Common myeloid progenitor, CD34-positive (primary cell): ENCODE data around the gene DHH.

Experiments used
- CTCF ChIA-PET: fragments of 350-600 bp; sonication (Branson Sonifier 250); formaldehyde crosslinking; loops from one replicate; lab custom pipeline; 2021; ENCODE audit warnings: antibody characterized with exemption; lab: Charles Lee
- POLR2A ChIA-PET: fragments of 350-600 bp; sonication (Branson Sonifier 250); formaldehyde crosslinking; loops from one replicate; lab custom pipeline; 2021; ENCODE audit warnings: antibody characterized with exemption; lab: Charles Lee
- DNase-seq, 3 donors: peaks; one replicate each; pipeline versions ENCODE4 v3.0.0 to v3.0.0-alpha.2; 2013
- H3K27ac ChIP-seq, 2 experiments: 1 replicate in 1 of 2; 2 replicates in 1 of 2; pipeline ENCODE4 v1.7.0; 2013; ENCODE audit warnings: inconsistent platforms in 2 of 2, low read length in 2 of 2, mild to moderate bottlenecking in 2 of 2, low read depth in 1 of 2, moderate library complexity in 1 of 2; ENCODE audit not compliant: severe bottlenecking in 2 of 2, insufficient read depth in 1 of 2, poor library complexity in 1 of 2
- H3K27me3 ChIP-seq, 5 experiments: replicated peaks in 2 of 5; 1 replicate in 3 of 5; 2 replicates in 2 of 5; pipeline versions ENCODE4 v1.6.1 to v1.7.0; 2013; ENCODE audit warnings: low read length in 4 of 5, mild to moderate bottlenecking in 2 of 5, moderate library complexity in 2 of 5, inconsistent platforms in 1 of 5; ENCODE audit not compliant: insufficient read depth in 5 of 5, control insufficient read depth in 4 of 5
- H3K36me3 ChIP-seq, 4 experiments: 1 replicate in 2 of 4; 2 replicates in 2 of 4; pipeline versions ENCODE4 v1.6.1 to v1.7.0; 2013; ENCODE audit warnings: low read length in 3 of 4, control low read depth in 1 of 4, mild to moderate bottlenecking in 1 of 4; ENCODE audit not compliant: control insufficient read depth in 4 of 4, insufficient read depth in 4 of 4
- H3K4me1 ChIP-seq, 4 experiments: 1 replicate in 3 of 4; 2 replicates in 1 of 4; pipeline versions ENCODE4 v1.6.1 to v1.7.1; 2013; ENCODE audit warnings: low read length in 3 of 4, mild to moderate bottlenecking in 3 of 4, control low read depth in 1 of 4, inconsistent platforms in 1 of 4, moderate library complexity in 1 of 4; ENCODE audit not compliant: control insufficient read depth in 4 of 4, insufficient read depth in 4 of 4; ENCODE audit errors: control extremely low read depth in 1 of 4
- H3K4me3 ChIP-seq, 7 experiments: 1 replicate in 4 of 7; 2 replicates in 3 of 7; pipeline versions ENCODE4 v1.5.1 to v1.7.0; 2013; ENCODE audit warnings: mild to moderate bottlenecking in 7 of 7, low read length in 6 of 7, moderate library complexity in 6 of 7, inconsistent platforms in 2 of 7, low read depth in 2 of 7, control low read depth in 1 of 7; ENCODE audit not compliant: insufficient read depth in 4 of 7, control insufficient read depth in 1 of 7; ENCODE audit errors: extremely low read depth in 1 of 7
- H3K9me3 ChIP-seq, 5 experiments: 1 replicate in 4 of 5; 2 replicates in 1 of 5; pipeline versions ENCODE4 v1.6.1 to v1.7.1; 2013; ENCODE audit warnings: low read length in 4 of 5, mild to moderate bottlenecking in 2 of 5, inconsistent platforms in 1 of 5, low read depth in 1 of 5, moderate library complexity in 1 of 5; ENCODE audit not compliant: control insufficient read depth in 4 of 5, insufficient read depth in 2 of 5; ENCODE audit errors: control extremely low read depth in 1 of 5
- WGBS: methylation state at CpG from one replicate; pipeline ENCODE4 v1.1.5; 2013; ENCODE audit not compliant: insufficient coverage; 5-methylcytosine and 5-hydroxymethylcytosine counted together

Gene DHH

DNA sequence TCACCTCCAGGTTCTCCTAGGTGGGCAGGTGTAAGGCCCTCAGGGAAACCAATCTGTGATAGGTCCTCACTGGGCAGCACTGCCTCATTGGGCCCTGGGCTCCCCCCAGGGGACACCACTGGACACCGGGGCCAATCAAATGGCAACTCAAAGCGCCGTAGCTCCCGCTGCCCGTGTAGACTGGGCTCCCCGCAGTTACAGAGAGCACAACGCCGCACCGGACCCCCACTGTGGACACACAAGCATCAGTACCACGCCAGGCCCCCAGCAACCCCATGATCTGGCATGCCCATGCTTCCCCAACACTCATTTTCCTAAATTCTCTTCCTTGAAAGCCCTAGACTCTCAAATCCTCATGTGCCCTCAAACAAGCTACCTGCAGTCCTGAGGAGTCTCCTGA, 40.1 kb downstream of the DHH start:
- H3K4me3 ChIP-seq, result no peak overlapping the region
- WGBS, result 97% methylated on average over 10 of the region's 10 CpGs
- POLR2A ChIA-PET, result no interaction called here

GRCh38 chr12:49054096-49054495, 40.5 kb downstream of the DHH start:
- Histone ChIP-seq H3K36me3 (peaks cover 13 to 66% (median 55%) of the 10 kb centered on the region in 4 experiments), H3K27me3 (no peaks in the 10 kb centered on the region), H3K27ac (no peak overlapping the region), H3K9me3 (no peaks in the 10 kb centered on the region), H3K4me3 (no peak overlapping the region), H3K4me1 (peaks cover 31 to 41% (median 39%) of the 10 kb centered on the region in 4 experiments)
- ChIA-PET POLR2A (no interaction called here), CTCF (interaction anchor here (0.8 to 4.9 kb wide), 4 partner anchors 9 to 23 kb away, joined by 3 to 38 read pairs (median 6); no protein-coding TSS in a partner anchor)
- DNase-seq, result no peak
- WGBS, result 86% methylated on average over 3 of the region's 5 CpGs

More for the DNA sequence above, 40.1 kb downstream of the DHH start:
- DNase-seq, result no peak
- H3K4me1 ChIP-seq, result peaks cover 31 to 44% (median 42%) of the 10 kb centered on the region in 4 experiments
- H3K36me3 ChIP-seq, result peaks cover 11 to 61% (median 52%) of the 10 kb centered on the region in 4 experiments
- CTCF ChIA-PET, result interaction anchor here (0.8 to 4.9 kb wide), 7 partner anchors 9 to 35 kb away, joined by 3 to 38 read pairs (median 3); no protein-coding TSS in a partner anchor
- no peak overlapping the region for H3K27ac ChIP-seq
- no peaks in the 10 kb centered on the region for H3K27me3 ChIP-seq
- no peaks in the 10 kb centered on the region for H3K9me3 ChIP-seq

DNA sequence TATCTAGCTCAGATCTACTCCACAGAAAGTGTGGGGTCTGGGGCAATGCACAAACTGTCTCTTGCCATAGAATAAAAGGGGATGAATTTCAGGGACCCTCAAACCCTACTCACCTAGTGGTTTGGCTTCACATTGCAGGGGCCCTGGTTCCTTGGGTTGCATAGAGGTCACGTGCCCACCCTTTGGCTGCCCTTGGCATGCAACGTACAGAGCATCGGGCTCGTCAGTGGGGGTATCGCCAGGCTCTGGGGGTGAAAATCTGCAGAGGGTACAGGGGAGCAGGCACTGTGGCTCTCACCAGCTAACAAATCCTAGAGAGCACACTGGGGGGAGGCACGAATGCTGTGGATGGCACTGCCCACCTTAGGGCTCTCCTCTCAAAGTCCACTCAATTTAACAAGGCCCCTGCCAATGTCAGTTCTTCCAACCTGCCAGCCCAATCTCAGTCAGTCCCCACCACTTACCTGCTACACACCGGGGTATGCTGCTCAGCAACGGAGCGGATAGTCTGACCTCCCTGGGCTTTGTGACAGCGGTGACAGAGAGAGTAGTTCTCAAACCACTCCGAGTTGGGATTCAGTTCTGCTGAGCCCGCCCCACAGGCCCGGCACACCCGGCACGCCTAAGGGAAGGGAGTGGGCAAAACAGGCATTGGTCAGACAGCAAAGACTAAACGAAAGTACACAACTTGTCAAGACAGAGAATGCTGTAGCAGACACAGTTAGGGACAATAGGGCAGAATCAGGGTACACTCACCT, 42.0 kb downstream of the DHH start:
- over 99% methylated on average over 14 of the region's 16 CpGs for WGBS
- H3K27ac ChIP-seq, result no peak overlapping the region
- no peak for DNase-seq
- no peaks in the 10 kb centered on the region for H3K9me3 ChIP-seq
- ChIA-PET POLR2A (no interaction called here), CTCF (interaction anchor here (1.3 to 1.6 kb wide), 2 partner anchors 9 to 11 kb away, joined by 3 to 5 read pairs; no protein-coding TSS in a partner anchor)
- H3K4me3 ChIP-seq, result no peak overlapping the region
- H3K4me1 ChIP-seq, result peaks cover 20 to 27% (median 24%) of the 10 kb centered on the region in 4 experiments
- H3K27me3 ChIP-seq, result no peaks in the 10 kb centered on the region
- H3K36me3 ChIP-seq, result peaks cover 24 to 78% (median 69%) of the 10 kb centered on the region in 4 experiments

- ChIA-PET POLR2A (no interaction called here), CTCF (interaction anchor here (1.3 kb wide), 1 partner anchor 9 kb away, joined by 3 read pairs; no protein-coding TSS in a partner anchor)
- Histone ChIP-seq H3K9me3 (no peaks in the 10 kb centered on the region), H3K27ac (no peak overlapping the region), H3K36me3 (peaks cover 24 to 83% (median 74%) of the 10 kb centered on the region in 4 experiments), H3K4me1 (peaks cover 15 to 19% (median 17%) of the 10 kb centered on the region in 4 experiments), H3K4me3 (no peak overlapping the region), H3K27me3 (no peaks in the 10 kb centered on the region)
- DNase-seq, result no peak
- WGBS, result 98% methylated on average over 19 of the region's 20 CpGs
These were observed 42.7 kb downstream of the DHH start for GRCh38 chr12:49051777-49052438.

DNA sequence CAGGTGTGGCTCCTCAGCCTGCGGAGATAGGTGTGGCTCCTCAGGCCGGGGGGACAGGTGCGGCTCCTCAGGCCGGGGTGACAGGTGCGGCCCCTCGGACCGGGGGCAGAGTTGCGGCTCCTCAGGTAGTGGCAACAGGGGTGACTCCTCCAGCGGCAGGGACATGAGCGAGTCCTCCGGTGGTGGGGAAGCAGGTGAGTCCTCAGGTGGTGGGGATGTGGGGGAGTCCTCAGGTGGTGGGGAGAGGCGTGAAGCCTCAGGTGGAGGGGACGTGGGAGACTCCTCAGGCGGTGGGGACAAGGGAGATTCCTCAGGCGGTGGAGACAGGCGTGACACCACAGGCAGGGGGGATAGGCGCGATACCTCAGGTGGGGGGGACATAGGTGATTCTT, 43.2 kb downstream of the DHH start:
- ChIA-PET CTCF (interaction anchor here (1.1 kb wide), 1 partner anchor 54 kb away, joined by 6 read pairs; no protein-coding TSS in a partner anchor), POLR2A (no interaction called here)
- peaks cover 24 to 88% (median 79%) of the 10 kb centered on the region in 4 experiments for H3K36me3 ChIP-seq
- H3K4me1 ChIP-seq, result peaks cover 9 to 14% (median 11%) of the 10 kb centered on the region in 4 experiments
- no peak overlapping the region for H3K27ac ChIP-seq
- H3K27me3 ChIP-seq, result no peaks in the 10 kb centered on the region
- 96% methylated on average over 14 of the region's 18 CpGs for WGBS
- no peaks in the 10 kb centered on the region for H3K9me3 ChIP-seq
- DNase-seq, result no peak
- no peak overlapping the region for H3K4me3 ChIP-seq

DNA sequence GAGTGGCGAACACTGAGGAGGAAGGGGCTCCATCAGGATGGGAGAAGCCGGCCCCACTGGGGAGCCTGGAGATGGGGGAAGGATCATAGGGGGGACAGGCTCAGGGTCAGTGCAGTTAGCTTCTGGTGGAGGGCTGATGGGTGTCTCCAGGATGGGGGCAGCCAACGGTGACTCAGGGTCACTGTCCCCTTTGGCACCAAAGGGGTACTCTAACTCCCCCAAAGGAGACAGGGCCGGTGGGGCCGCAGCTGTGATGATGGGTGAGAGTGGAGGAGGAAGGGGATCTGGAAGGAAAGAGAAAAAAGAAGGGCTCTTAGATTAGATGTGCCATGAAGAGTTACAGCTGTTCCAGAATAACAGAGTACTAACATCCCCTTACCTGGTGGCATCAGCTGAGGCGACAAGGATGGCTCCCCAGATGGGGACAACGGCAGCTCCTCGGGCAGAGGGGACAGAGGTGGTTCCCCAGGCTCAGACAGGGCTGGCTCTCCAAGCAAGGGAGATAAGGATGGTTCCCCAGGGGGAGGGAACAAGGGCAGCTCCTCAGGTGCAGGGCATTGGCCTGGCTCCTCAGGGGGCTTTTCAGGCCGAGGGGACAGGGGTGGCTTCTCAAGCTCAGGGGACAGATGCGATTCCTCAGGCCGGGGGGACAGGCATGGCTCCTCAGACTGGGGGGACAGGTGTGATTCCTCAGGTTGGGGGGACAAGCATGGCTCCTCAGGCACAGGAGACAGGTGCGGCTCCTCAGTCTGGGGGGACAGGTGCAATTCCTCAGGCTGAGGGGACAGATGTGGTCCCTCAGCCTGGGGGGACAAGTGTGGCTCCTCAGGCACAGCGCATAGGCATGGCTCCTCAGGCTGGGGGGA, 43.9 kb downstream of the DHH start:
- peaks cover 4 to 8% (median 5%) of the 10 kb centered on the region in 4 experiments for H3K4me1 ChIP-seq
- H3K36me3 ChIP-seq, result peaks cover 24 to 94% (median 84%) of the 10 kb centered on the region in 4 experiments
- ChIA-PET CTCF (interaction anchor here (0.7 to 2.9 kb wide), 7 partner anchors 12 to 54 kb away, joined by 3 to 10 read pairs (median 5); partner anchors contain the start of gene DHH), POLR2A (no interaction called here)
- no peaks in the 10 kb centered on the region for H3K27me3 ChIP-seq
- H3K4me3 ChIP-seq, result no peak overlapping the region
- DNase-seq, result no peak
- no peaks in the 10 kb centered on the region for H3K9me3 ChIP-seq
- H3K27ac ChIP-seq, result no peak overlapping the region
- 88% methylated on average over 4 of the region's 13 CpGs for WGBS
